HG02610 (cell line): ENCODE measurements around the gene NUP214.

Source experiments
- ATAC-seq: cut with Tn5 transposase; IDR thresholded peaks from one replicate; pipeline ENCODE4 v1.9.1; 2021; ENCODE audit warnings: mild to moderate bottlenecking, moderate library complexity; ENCODE audit not compliant: unreplicated experiment

Gene NUP214

DNA sequence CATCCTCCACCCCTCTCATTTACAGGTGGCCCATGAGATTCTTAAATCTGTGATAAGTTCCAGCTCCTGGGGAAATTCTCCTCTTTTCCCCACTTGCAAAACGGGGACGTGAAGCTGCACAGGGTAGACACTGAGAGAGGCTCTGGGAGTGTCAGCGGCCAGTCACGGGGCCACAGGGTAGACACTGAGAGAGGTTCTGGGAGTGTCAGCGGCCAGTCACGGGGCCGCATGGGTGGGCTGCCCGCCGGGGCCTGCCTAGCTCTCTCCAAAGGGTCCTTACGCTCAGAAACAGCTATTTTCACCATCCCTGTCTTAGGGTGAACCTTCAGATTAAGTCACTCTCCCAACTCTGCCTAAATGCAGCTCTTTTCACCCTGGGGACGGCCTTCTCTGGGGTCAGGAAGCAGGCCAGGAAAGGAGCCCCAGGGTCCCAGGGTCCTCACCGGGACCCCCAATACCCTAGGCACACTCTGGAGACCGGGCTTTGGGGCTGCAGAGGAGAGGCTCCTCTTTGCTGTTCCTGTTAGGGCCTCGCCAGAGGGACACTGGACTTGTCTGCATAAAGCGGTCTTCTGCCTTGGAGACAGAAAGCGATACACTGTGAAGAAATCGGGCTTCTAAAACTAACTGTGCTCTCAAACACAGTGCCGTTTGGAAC is 149.4 kb downstream of the NUP214 start:
- no peak for ATAC-seq

GRCh38 chr9:131275332-131276093 is 150.1 kb downstream of the NUP214 start:
- ATAC-seq = no peak

DNA sequence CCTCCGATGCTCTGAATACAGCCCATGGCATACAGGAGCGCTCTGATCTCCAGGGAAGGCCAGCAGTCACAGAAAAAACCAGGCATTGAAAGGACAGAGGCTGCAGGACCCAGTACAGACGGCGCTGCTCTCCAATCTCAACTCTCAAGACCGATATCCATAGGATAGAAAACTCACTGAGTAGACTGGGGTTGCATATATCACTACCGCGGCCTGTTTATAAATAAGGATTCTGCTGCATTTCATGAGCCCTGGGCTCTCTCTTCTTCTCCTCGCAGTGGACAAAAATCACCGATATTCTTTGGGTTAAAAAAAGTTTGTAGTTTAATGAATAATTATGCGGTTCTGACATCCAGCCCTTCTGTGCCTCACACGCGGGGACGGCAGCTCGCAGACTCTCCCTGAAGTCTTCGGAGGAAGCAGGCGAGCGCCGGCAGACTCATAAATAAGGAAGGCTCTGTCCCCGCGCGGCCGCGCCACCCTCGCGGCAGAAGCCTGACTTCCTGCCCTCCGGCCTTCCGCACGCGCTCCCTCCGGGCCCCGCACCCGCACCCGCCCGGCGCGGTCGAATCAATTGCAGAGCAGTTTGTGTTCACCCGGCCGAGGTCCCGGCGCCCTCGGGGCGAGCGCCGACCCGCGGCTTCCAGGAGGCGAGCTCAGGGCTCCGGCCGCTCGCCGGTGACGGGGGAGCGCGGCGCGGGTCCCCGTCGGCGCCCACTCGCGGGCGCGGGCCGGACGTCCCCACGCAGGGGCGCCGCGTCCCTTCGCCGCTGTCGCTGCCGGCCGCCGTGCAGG is 150.9 kb downstream of the NUP214 start, which contains the start of gene FAM78A:
Gene FAM78A (minus strand): TSS at position 417 of the 795 bp plus-strand sequence. CDS start 331 bp downstream, at position 86.
- ATAC-seq = no peak

DNA sequence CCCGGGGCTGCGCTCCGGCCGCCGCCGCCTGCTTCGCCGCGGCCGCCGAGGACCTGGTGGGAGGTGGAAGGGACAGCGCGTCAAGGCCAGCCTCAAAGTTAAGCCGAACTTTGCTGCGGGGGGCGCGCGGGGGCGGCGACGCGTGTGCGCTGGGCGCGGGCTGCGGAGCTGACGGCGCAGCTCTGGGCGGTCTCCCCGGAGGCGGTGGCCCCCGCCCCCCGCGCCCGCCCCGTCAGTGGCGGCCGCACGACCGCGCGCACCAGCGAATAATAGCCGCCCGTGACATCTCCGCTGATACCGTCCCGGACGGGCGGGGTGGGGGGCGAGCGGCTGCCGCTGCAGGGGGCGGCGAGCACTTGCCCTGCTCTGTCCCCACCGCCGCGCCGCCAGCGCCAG is 151.5 kb downstream of the NUP214 start:
- no peak for ATAC-seq

DNA sequence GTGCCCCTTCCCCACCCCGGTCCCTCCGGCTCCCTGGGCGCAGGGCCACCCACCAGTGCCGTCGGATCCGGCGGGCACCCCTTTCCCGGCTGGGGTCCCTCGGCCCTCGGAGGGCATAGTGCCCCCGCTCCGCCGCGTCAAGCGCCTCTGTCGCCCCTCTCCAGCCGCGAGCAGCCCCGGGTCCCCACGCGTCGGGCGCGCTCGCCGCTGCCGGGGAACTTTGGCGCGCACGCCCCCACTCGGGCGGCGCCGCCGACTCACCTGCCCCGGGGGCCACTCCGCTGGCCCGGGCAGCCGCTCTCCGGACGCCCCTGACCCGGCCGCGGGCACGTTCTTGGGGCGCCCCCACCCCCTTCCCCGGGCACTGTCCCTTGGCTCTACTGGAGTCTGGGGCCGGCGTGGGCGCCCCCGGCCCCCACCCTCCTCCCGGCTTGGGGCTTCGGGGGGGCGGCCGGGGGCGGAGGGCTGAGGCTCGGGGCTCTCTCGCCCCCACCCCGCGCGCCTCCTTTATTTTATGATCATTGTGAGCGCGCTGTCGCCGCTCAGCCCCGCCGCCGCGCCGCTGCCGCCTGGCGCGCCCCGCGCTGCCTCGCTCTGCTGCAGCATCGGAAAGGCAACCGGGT is 152.0 kb downstream of the NUP214 start:
- ATAC-seq = no peak

- no peak for ATAC-seq
These were observed 152.7 kb downstream of the NUP214 start for GRCh38 chr9:131277910-131278701.

GRCh38 chr9:131278702-131279111 is 153.3 kb downstream of the NUP214 start:
- ATAC-seq = no peak

DNA sequence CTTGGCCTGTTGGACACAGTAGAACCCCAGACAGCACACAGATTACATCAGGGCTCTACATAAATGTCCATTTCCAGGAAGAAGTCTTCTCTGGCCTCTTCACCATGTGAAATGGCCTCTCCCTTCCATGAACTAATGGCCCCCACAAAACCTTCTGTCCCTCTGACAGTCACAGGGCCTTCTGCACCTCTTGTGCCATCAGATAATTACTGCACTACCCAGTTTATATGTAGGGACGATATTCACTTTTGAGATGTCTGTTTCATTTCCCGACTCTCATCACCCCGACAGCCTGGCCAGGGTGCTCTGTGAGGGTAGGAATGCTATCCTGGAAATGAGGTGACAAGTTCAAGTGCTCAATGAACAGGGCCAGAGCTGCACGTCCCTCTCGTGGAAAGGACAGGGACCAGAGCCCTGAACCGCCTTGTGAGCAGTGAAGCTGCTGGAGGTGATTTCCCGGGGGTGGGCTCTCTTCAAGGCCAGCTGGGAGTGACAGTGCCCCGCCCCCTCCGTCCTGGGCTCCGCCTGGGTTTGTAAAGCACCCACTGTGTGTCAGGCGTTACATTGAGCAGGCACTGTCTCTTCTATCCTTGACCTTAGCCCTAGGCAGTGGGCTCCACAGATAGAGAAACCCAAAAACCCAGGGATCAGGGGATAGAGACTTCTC is 153.9 kb downstream of the NUP214 start:
- no peak for ATAC-seq

DNA sequence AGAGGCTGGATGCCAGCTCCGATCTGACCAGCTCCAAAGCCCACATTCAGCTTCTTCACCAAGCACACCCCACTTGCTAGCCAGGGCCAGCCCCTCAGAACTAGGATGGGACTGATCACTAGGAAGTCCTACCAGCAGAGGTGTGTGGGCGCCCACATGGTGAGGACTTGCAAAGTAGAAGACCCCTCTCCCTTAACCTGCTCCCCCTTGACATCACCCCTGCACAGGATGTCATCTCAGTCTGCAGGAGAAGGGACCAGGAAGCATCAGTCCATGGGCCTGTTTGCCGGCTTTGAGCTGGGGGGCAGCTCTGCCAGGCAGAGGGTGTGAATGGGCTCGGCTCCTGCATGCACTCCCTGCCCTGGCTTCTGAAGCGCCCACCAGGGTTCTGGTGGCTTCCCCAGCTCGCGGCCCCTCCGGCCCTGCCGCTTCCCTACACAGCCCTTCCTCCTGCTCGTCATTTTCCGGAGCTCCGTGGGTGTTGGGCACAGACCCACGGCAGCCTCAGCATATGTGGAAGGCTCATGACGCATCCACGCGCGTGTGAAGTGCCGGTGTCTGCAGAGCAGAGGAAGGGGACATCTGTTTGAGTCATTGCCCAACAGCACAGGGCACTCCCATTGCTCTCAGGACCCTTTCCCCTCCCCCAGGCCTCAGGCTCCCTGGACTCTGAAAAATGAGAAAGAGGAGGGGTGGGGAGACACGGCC is 154.6 kb downstream of the NUP214 start:
- no peak for ATAC-seq

GRCh38 chr9:131280660-131281059 is 155.3 kb downstream of the NUP214 start:
- no peak for ATAC-seq

GRCh38 chr9:131281119-131281965 is 156.0 kb downstream of the NUP214 start:
- no peak for ATAC-seq

GRCh38 chr9:131282175-131282574 is 156.8 kb downstream of the NUP214 start:
- no peak for ATAC-seq

GRCh38 chr9:131282688-131283422 is 157.5 kb downstream of the NUP214 start:
- no peak for ATAC-seq
